ENCODE measurements around the gene DNAAF1.

DNAAF1 gene

GRCh38 chr16:84119368-84119767 is 25.7 kb upstream of the DNAAF1 start:
- Histone ChIP-seq H3K4me3 (ENCODE audit: low read depth, low read length) (no peak overlapping the region), H3K27me3 (replicated peaks) (no peaks in the 10 kb centered on the region), H3K27ac (no peak overlapping the region), H3K36me3 (replicated peaks) (peaks cover 14% of the 10 kb centered on the region)
- no peak for TF ChIP-seq CTCF (IDR thresholded peaks at IDR 0.05; ENCODE audit: low read depth, low read length, missing control alignments)
- no peak for DNase-seq
- in situ Hi-C loops (cut with HindIII; ENCODE audit: low pct_ligation_motif_present, low sequenced_read_pairs), result no loop called here

GRCh38 chr16:84120023-84120422 is 25.1 kb upstream of the DNAAF1 start:
- no peak for DNase-seq
- Histone ChIP-seq H3K36me3 (replicated peaks) (peaks cover 15% of the 10 kb centered on the region), H3K27ac (no peak overlapping the region), H3K4me3 (ENCODE audit: low read depth, low read length) (no peak overlapping the region), H3K27me3 (replicated peaks) (no peaks in the 10 kb centered on the region)
- in situ Hi-C loops (cut with HindIII; ENCODE audit: low pct_ligation_motif_present, low sequenced_read_pairs), result no loop called here
- no peak for TF ChIP-seq CTCF (IDR thresholded peaks at IDR 0.05; ENCODE audit: low read depth, low read length, missing control alignments)

- no peak for TF ChIP-seq CTCF (IDR thresholded peaks at IDR 0.05; ENCODE audit: low read depth, low read length, missing control alignments)
- no peaks in the 10 kb centered on the region for H3K27me3 ChIP-seq (replicated peaks)
- in situ Hi-C loops (cut with HindIII; ENCODE audit: low pct_ligation_motif_present, low sequenced_read_pairs), result no loop called here
Observed at GRCh38 chr16:84121007-84121406, 24.1 kb upstream of the DNAAF1 start.

GRCh38 chr16:84124257-84125073 is 20.6 kb upstream of the DNAAF1 start:
- in situ Hi-C loops (cut with HindIII; ENCODE audit: low pct_ligation_motif_present, low sequenced_read_pairs), result no loop called here

More at GRCh38 chr16:84121007-84121406, 24.1 kb upstream of the DNAAF1 start:
- peaks cover 15% of the 10 kb centered on the region for H3K36me3 ChIP-seq (replicated peaks)
- no peak overlapping the region for H3K27ac ChIP-seq
- DNase-seq, result no peak
- no peak overlapping the region for H3K4me3 ChIP-seq (ENCODE audit: low read depth, low read length)

GRCh38 chr16:84131117-84131516 is 14.0 kb upstream of the DNAAF1 start:
- in situ Hi-C loops (cut with HindIII; ENCODE audit: low pct_ligation_motif_present, low sequenced_read_pairs), result no loop called here
- no peak overlapping the region for H3K27ac ChIP-seq
- H3K4me3 ChIP-seq (ENCODE audit: low read depth, low read length), result no peak overlapping the region
- TF ChIP-seq CTCF (IDR thresholded peaks at IDR 0.05; ENCODE audit: low read depth, low read length, missing control alignments), result no peak
- DNase-seq, result no peak
- no peaks in the 10 kb centered on the region for H3K27me3 ChIP-seq (replicated peaks)
- peaks cover 3% of the 10 kb centered on the region for H3K36me3 ChIP-seq (replicated peaks)

More at GRCh38 chr16:84124257-84125073, 20.6 kb upstream of the DNAAF1 start:
- no peak for TF ChIP-seq CTCF (IDR thresholded peaks at IDR 0.05; ENCODE audit: low read depth, low read length, missing control alignments)
- peaks cover 17% of the 10 kb centered on the region for H3K36me3 ChIP-seq (replicated peaks)
- H3K27me3 ChIP-seq (replicated peaks), result no peaks in the 10 kb centered on the region
- H3K27ac ChIP-seq, result no peak overlapping the region
- no peak for DNase-seq
- H3K4me3 ChIP-seq (ENCODE audit: low read depth, low read length), result no peak overlapping the region

Measured in brain microvascular endothelial cell (primary cell).